Endodermal cell (in vitro differentiated cells): ENCODE measurements around the gene RASGEF1B. TPM values are rescaled to one million over a fixed set of nuclear protein-coding genes. Genes with fewer than 3 reads are reported as not detected.
A peak's percentile ranks its signal among the peaks of the same experiment; 100 is the strongest.

Source experiments
- DNase-seq: peaks from one replicate; pipeline ENCODE4 v3.0.0-alpha.2; 2017
- H3K27ac ChIP-seq: 2 replicates; pipeline ENCODE4 v1.5.1; 2013; ENCODE audit warnings: mild to moderate bottlenecking, low read depth, low read length, moderate library complexity
- H3K27me3 ChIP-seq: 2 replicates; pipeline ENCODE4 v1.6.1; 2013; ENCODE audit warnings: mild to moderate bottlenecking, low read length, moderate library complexity; ENCODE audit not compliant: insufficient read depth, control insufficient read depth, poor library complexity, severe bottlenecking
- H3K36me3 ChIP-seq: 2 replicates; pipeline ENCODE4 v1.7.0; 2013; ENCODE audit warnings: mild to moderate bottlenecking, low read length, moderate library complexity; ENCODE audit not compliant: control insufficient read depth, insufficient read depth
- H3K4me1 ChIP-seq: one replicate; pipeline ENCODE4 v1.7.0; 2013; ENCODE audit warnings: low read length; ENCODE audit not compliant: control insufficient read depth, insufficient read depth
- H3K4me3 ChIP-seq: 2 replicates; pipeline ENCODE4 v1.5.1; 2013; ENCODE audit warnings: mild to moderate bottlenecking, low read length, moderate library complexity
- H3K9ac ChIP-seq: 2 replicates; pipeline ENCODE4 v1.6.1; 2013; ENCODE audit warnings: mild to moderate bottlenecking, low read length, moderate library complexity; ENCODE audit not compliant: poor library complexity, severe bottlenecking; ENCODE audit errors: extremely low read depth
- H3K9me3 ChIP-seq: 2 replicates; pipeline ENCODE4 v1.6.1; 2013; ENCODE audit warnings: mild to moderate bottlenecking, low read length, moderate library complexity; ENCODE audit not compliant: control insufficient read depth
- H3K27ac Mint-ChIP-seq: 2 replicates; pipeline ENCODE4 v1.8.0; 2020; ENCODE audit warnings: mixed read lengths
- H3K27me3 Mint-ChIP-seq: 2 replicates; pipeline ENCODE4 v1.8.0; 2021; ENCODE audit warnings: mild to moderate bottlenecking, mixed read lengths; ENCODE audit not compliant: insufficient read depth
- H3K36me3 Mint-ChIP-seq: 2 replicates; pipeline ENCODE4 v1.8.0; 2020; ENCODE audit warnings: low read depth, mixed read lengths
- H3K4me1 Mint-ChIP-seq: 2 replicates; pipeline ENCODE4 v1.8.0; 2020; ENCODE audit warnings: mixed read lengths
- H3K4me3 Mint-ChIP-seq: 2 replicates; pipeline ENCODE4 v1.8.0; 2020; ENCODE audit warnings: mild to moderate bottlenecking, moderate library complexity, mixed read lengths
- H3K9me3 Mint-ChIP-seq: 2 replicates; pipeline ENCODE4 v1.8.0; 2020; ENCODE audit warnings: mild to moderate bottlenecking, mixed read lengths
- WGBS, 2 experiments: methylation state at CpG; one replicate each; pipeline versions ENCODE4 v1.1.5 to v1.1.7; 2013; ENCODE audit warnings: missing lambda C conversion rate in 2 of 2, mixed read lengths in 1 of 2; ENCODE audit not compliant: insufficient coverage in 1 of 2, insufficient read length in 1 of 2; 5-methylcytosine and 5-hydroxymethylcytosine counted together
- total RNA-seq, 2 donors: library from RNA; stranded (reverse); fragmentation: NEBNext Ultra II Directional in 1 of 2; extraction: Animal tissue kit (Norgen Biotek cat#: 25700) in 1 of 2; gene quantifications; 2 replicates in 1 of 2; 3 replicates in 1 of 2; pipeline ENCODE4 v1.2.1, GENCODE V29; 2021
- TF ChIP-seq, protein P1 (sequence below): fragments of 200-600 bp; sonication (generic); conservative IDR thresholded peaks from 2 replicates; pipeline ENCODE4 v1.5.0; 2021; ENCODE audit warnings: antibody characterized with exemption, mild to moderate bottlenecking

Gene RASGEF1B
- total RNA-seq, 2 donors from 2014 or later: 15.3 to 26.7 TPM

- H3K4me3 ChIP-seq: no peak overlapping the region
- H3K36me3 ChIP-seq: no peaks in the 10 kb centered on the region
- no peak overlapping the region for H3K9ac ChIP-seq
- H3K9me3 ChIP-seq: no peaks in the 10 kb centered on the region
- Mint-ChIP-seq H3K27ac (no peak overlapping the region), H3K27me3 (peaks cover 1% of the 10 kb centered on the region), H3K9me3 (no peaks in the 10 kb centered on the region), H3K4me3 (no peak overlapping the region), H3K4me1 (no peaks in the 10 kb centered on the region), H3K36me3 (no peaks in the 10 kb centered on the region)
- no peaks in the 10 kb centered on the region for H3K4me1 ChIP-seq
- no peak overlapping the region for H3K27ac ChIP-seq
- H3K27me3 ChIP-seq: no peaks in the 10 kb centered on the region
- 95% methylated on average over 6 of the region's 6 CpGs for WGBS, 2 experiments
- TF ChIP-seq, protein P1, sequence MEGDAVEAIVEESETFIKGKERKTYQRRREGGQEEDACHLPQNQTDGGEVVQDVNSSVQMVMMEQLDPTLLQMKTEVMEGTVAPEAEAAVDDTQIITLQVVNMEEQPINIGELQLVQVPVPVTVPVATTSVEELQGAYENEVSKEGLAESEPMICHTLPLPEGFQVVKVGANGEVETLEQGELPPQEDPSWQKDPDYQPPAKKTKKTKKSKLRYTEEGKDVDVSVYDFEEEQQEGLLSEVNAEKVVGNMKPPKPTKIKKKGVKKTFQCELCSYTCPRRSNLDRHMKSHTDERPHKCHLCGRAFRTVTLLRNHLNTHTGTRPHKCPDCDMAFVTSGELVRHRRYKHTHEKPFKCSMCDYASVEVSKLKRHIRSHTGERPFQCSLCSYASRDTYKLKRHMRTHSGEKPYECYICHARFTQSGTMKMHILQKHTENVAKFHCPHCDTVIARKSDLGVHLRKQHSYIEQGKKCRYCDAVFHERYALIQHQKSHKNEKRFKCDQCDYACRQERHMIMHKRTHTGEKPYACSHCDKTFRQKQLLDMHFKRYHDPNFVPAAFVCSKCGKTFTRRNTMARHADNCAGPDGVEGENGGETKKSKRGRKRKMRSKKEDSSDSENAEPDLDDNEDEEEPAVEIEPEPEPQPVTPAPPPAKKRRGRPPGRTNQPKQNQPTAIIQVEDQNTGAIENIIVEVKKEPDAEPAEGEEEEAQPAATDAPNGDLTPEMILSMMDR: no peak
- no peak for DNase-seq
Measured at GRCh38 chr4:81404741-81405140, 67.0 kb downstream of the RASGEF1B start.

- no peak overlapping the region for H3K4me3 ChIP-seq
- no peaks in the 10 kb centered on the region for H3K4me1 Mint-ChIP-seq
- H3K27me3 ChIP-seq: no peaks in the 10 kb centered on the region
- no peak overlapping the region for H3K4me3 Mint-ChIP-seq
- WGBS, 2 experiments: 100% methylated on average over 1 of the region's 2 CpGs; no CpG with 5 or more reads in 1 of the 2 experiments
- H3K27ac ChIP-seq: no peak overlapping the region
- H3K36me3 Mint-ChIP-seq: no peaks in the 10 kb centered on the region
- TF ChIP-seq, protein P1: peak; percentile 66
- no peak for DNase-seq
- no peak overlapping the region for H3K27ac Mint-ChIP-seq
- H3K36me3 ChIP-seq: no peaks in the 10 kb centered on the region
- no peaks in the 10 kb centered on the region for H3K9me3 ChIP-seq
- H3K27me3 Mint-ChIP-seq: peaks cover 1% of the 10 kb centered on the region
- no peak overlapping the region for H3K9ac ChIP-seq
- no peaks in the 10 kb centered on the region for H3K4me1 ChIP-seq
- H3K9me3 Mint-ChIP-seq: no peaks in the 10 kb centered on the region
Measured at GRCh38 chr4:81404294-81404693, 67.4 kb downstream of the RASGEF1B start.

DNA sequence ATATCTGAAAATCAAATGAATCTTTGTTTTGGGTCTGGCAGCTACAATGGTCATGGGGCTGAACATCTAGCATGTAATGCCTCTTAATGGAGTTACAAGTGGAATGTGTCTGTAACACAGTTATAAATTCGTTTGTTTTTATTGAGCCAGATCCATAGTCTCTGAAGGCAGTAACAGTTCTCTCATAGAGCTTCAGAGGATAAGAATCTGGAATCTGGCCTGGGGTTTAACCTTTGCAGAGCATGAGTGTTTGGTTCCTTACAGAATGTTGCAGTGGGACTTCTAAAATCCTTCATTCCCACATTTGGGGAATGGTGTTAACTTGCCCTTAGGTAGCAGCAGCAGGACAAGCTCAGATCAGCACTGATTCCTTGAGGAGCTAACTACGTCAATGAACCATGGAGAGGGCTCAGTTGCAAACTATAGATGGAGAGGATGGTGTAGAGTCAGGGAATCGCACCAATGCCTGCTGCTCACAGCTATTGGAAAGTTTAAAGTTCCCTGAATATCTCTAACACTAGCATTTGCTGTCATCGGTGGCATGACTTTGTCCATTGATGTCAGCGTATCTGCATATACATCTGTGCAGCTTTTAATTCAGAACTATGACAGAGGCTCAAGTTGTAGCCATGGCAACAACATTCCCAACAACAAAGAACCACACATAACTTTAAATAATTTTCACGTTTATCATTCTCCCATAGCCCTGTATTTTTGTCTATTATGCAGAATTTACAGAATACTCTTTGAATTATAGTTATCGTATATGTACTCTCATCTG lies 72.2 kb downstream of the RASGEF1B start:
- H3K27me3 ChIP-seq: no peaks in the 10 kb centered on the region
- no peak overlapping the region for H3K27ac Mint-ChIP-seq
- TF ChIP-seq, protein P1: no peak

More for the DNA sequence above, 72.2 kb downstream of the RASGEF1B start:
- Mint-ChIP-seq H3K27me3 (no peaks in the 10 kb centered on the region), H3K36me3 (no peaks in the 10 kb centered on the region), H3K4me3 (no peak overlapping the region), H3K4me1 (no peaks in the 10 kb centered on the region), H3K9me3 (no peaks in the 10 kb centered on the region)
- Histone ChIP-seq H3K9ac (no peak overlapping the region), H3K9me3 (no peaks in the 10 kb centered on the region), H3K27ac (no peak overlapping the region), H3K4me3 (no peak overlapping the region), H3K36me3 (no peaks in the 10 kb centered on the region), H3K4me1 (no peaks in the 10 kb centered on the region)
- DNase-seq: no peak
- WGBS, 2 experiments: 88 to 89% methylated on average over 5 to 7 of the region's 7 CpGs
